A549 (cell line): ENCODE measurements around the gene GNG7.

ENCODE experiments used
- POLR2AphosphoS2 ChIP-seq: conservative IDR thresholded peaks from 2 replicates; pipeline ENCODE4 v1.6.1; 2012; ENCODE audit warnings: low read length, improper control_type of control experiment, inconsistent platforms
- TF ChIP-seq, protein P1 (sequence below): fragments of 450-650 bp; IDR thresholded peaks from 2 replicates; pipeline ENCODE4 v1.6.1; 2014; ENCODE audit warnings: antibody characterized with exemption
- TF ChIP-seq, protein P2 (sequence below): fragments of >200 bp; sonication (Bioruptor Twin); formaldehyde crosslinking; IDR thresholded peaks from 3 replicates; pipeline ENCODE4 v1.5.1; 2016

DNA sequence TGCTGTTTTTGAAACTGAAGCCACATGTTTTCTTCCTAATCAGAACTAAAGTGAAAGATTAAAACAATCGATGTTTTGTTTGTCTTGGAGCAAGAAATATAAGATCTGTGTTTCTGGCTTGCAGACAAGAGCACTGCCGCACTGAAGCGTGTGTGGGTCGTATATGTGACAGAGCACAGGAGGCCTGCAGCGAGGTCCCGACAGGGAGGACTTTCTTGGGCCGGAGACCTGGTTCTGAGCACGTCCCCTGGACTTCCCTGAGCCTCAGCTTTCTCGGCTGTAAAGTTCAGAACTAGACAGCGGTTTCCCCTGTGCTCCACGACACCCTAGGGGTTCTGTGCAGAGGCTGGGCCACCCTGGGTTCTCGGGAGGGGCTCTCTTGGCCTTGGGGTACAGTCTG is 166.0 kb downstream of the GNG7 start:
- TF ChIP-seq, protein P1, sequence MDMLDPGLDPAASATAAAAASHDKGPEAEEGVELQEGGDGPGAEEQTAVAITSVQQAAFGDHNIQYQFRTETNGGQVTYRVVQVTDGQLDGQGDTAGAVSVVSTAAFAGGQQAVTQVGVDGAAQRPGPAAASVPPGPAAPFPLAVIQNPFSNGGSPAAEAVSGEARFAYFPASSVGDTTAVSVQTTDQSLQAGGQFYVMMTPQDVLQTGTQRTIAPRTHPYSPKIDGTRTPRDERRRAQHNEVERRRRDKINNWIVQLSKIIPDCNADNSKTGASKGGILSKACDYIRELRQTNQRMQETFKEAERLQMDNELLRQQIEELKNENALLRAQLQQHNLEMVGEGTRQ = no peak
- TF ChIP-seq, protein P2, sequence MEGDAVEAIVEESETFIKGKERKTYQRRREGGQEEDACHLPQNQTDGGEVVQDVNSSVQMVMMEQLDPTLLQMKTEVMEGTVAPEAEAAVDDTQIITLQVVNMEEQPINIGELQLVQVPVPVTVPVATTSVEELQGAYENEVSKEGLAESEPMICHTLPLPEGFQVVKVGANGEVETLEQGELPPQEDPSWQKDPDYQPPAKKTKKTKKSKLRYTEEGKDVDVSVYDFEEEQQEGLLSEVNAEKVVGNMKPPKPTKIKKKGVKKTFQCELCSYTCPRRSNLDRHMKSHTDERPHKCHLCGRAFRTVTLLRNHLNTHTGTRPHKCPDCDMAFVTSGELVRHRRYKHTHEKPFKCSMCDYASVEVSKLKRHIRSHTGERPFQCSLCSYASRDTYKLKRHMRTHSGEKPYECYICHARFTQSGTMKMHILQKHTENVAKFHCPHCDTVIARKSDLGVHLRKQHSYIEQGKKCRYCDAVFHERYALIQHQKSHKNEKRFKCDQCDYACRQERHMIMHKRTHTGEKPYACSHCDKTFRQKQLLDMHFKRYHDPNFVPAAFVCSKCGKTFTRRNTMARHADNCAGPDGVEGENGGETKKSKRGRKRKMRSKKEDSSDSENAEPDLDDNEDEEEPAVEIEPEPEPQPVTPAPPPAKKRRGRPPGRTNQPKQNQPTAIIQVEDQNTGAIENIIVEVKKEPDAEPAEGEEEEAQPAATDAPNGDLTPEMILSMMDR = no peak
- TF ChIP-seq POLR2AphosphoS2 = no peak
